Measurements from ENCODE around the gene FASN. TPM values are rescaled to one million over a fixed set of nuclear protein-coding genes. Genes with fewer than 3 reads are reported as not detected.

Gene FASN
- total and polyA plus RNA-seq, 5 donors, result 14.3 to 86.3 (median 25.0) TPM

DNA sequence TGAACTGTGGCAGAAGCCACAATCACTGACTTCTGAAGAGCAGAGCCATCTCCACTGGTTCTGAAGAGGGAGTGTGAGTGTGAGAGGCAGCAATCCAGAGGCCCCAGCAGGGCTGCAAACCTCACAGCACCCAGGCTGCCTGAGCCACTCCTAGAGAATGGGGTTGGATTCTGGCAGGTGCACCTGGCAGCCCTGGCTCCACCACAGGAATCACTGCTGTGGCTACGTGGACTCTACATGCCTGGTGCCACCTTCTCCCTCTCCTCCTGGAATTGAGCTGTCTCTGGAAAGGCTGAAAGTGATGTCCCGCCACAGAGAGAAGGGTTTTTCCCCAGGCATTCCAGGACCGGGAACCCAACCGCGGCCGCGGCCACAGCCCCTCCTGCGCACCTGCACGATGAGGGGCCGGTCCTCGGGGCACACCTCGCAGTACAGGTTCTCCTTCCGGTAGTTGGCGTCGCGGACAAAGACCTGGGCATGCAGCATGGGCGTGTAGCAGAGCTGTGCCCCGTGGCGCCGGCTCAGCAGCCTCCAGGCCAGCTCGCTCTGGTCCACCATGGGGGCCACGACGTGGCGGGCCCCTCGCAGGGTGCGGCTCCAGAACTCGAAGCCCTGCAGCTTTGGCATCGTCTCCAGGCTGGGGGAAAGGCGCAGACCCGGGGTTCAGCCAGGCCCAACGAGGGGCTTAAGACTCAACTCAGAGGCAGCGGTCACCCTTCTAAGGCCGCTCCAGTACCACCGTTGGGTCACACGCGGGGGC, 33.4 kb downstream of the FASN start:
- ATAC-seq (no peak), DNase-seq (peak; percentile 15 to 53 (median 51))
- Histone ChIP-seq H3K27ac (ENCODE audit: low read length) (no peak overlapping the region), H3K27me3 (ENCODE audit: control insufficient read depth, insufficient read depth) (no peaks in the 10 kb centered on the region), H3K4me1 (ENCODE audit: control insufficient read depth, insufficient read depth, low read length) (peaks cover 6% of the 10 kb centered on the region), H3K9me3 (ENCODE audit: control insufficient read depth, low read length) (no peaks in the 10 kb centered on the region), H3K4me3 (ENCODE audit: low read length) (peak overlapping the region; percentile 91)
- intact Hi-C loops (cut with DNase I), result no loop called here
- 41% methylated on average over 36 of the region's 36 CpGs for WGBS

GRCh38 chr17:82063424-82064415, 34.3 kb downstream of the FASN start:
- WGBS, result 76% methylated on average over 20 of the region's 20 CpGs
- H3K4me3 ChIP-seq (ENCODE audit: low read length), result no peak overlapping the region
- H3K4me1 ChIP-seq (ENCODE audit: control insufficient read depth, insufficient read depth, low read length), result peaks cover 6% of the 10 kb centered on the region
- DNase-seq (peak in 2 of 3 donors; percentile 6 to 51), ATAC-seq (no peak)
- no peaks in the 10 kb centered on the region for H3K27me3 ChIP-seq (ENCODE audit: control insufficient read depth, insufficient read depth)
- intact Hi-C loops (cut with DNase I), result no loop called here
- no peak overlapping the region for H3K27ac ChIP-seq (ENCODE audit: low read length)
- no peaks in the 10 kb centered on the region for H3K9me3 ChIP-seq (ENCODE audit: control insufficient read depth, low read length)

DNA sequence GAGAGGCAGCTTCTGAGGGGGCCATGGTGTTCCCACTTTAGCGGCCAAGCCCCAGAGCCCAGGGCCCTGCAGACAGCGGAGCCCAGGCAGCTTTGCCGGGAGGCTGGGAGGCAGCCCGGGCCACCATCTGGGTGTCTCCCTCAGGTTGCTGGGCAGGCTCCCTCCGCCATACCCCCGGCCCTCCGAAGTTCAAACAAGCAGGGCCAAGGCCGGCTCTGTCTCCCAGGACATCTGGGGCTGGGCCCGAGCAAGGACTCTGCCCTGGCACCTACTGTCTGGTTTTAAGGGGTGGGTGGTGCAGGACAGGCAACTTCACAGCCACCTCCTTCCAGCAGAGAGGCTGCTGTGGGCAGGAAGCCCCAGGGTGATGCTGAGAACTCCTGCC, 35.1 kb downstream of the FASN start:
- Histone ChIP-seq H3K27ac (ENCODE audit: low read length) (no peak overlapping the region), H3K9me3 (ENCODE audit: control insufficient read depth, low read length) (no peaks in the 10 kb centered on the region), H3K4me3 (ENCODE audit: low read length) (no peak overlapping the region), H3K27me3 (ENCODE audit: control insufficient read depth, insufficient read depth) (no peaks in the 10 kb centered on the region), H3K4me1 (ENCODE audit: control insufficient read depth, insufficient read depth, low read length) (peaks cover 6% of the 10 kb centered on the region)
- DNase-seq (peak in 2 of 3 donors; percentile 29 to 54), ATAC-seq (no peak)
- intact Hi-C loops (cut with DNase I), result no loop called here
- WGBS, result 86% methylated on average over 9 of the region's 9 CpGs

DNA sequence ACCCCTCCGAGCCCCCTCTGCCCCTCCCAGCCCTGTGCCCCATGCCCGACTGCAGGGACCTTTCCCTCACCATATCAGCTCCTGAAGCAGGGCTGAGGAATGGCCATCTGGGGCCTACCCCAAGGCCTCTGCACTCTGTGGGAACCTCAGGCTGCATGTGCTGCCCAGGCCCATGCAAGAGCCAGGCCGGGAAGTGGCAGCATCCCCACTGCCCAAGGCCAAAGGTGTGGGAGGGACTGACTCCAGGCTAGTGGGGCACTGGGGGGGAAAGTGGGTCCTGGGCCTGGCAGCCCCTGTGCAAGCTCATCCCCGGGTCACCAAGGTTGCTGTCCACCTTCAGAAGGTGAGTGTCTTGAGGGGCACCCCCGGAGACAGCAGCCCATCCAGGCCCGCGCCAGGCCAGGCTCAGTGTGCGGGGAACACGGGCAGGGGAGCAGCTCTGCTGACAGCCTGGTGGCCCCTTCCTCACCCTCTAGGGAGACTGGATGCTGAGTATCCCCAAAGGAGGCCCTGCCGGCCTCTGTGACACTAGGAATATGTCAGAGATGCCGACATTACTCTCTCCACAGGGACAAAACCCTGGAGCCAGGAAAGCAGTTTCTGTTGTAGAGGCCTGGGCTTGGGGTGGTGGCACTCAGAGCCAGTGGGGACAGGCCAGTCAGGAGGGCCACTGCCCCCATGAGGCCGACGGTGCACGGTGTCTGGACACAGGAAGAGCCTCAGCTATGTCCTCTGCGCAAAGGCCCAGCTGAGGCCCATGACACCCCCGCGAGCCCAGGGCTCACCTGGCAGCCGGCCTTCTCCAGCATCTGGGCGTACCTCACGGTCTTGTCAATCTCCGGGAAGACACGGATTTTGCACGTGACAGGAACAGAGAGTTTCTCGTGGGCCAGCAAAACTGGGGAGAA, 35.7 kb downstream of the FASN start:
- intact Hi-C loops (cut with DNase I), result no loop called here
- no peak for ATAC-seq
- Histone ChIP-seq H3K9me3 (ENCODE audit: control insufficient read depth, low read length) (no peaks in the 10 kb centered on the region), H3K4me1 (ENCODE audit: control insufficient read depth, insufficient read depth, low read length) (peaks cover 6% of the 10 kb centered on the region), H3K27me3 (ENCODE audit: control insufficient read depth, insufficient read depth) (no peaks in the 10 kb centered on the region), H3K27ac (ENCODE audit: low read length) (no peak overlapping the region), H3K4me3 (ENCODE audit: low read length) (no peak overlapping the region)
- WGBS, result 81% methylated on average over 24 of the region's 24 CpGs
- DNase-seq, result peak; percentile 10 to 45 (median 37)

GRCh38 chr17:82061047-82061925, 36.8 kb downstream of the FASN start:
- H3K4me1 ChIP-seq (ENCODE audit: control insufficient read depth, insufficient read depth, low read length), result peaks cover 6% of the 10 kb centered on the region
- H3K9me3 ChIP-seq (ENCODE audit: control insufficient read depth, low read length), result no peaks in the 10 kb centered on the region
- H3K4me3 ChIP-seq (ENCODE audit: low read length), result no peak overlapping the region
- no peaks in the 10 kb centered on the region for H3K27me3 ChIP-seq (ENCODE audit: control insufficient read depth, insufficient read depth)
- WGBS, result 86% methylated on average over 34 of the region's 34 CpGs
- intact Hi-C loops (cut with DNase I), result no loop called here
- DNase-seq (peak; percentile 9 to 43 (median 41)), ATAC-seq (no peak)
- H3K27ac ChIP-seq (ENCODE audit: low read length), result no peak overlapping the region

DNA sequence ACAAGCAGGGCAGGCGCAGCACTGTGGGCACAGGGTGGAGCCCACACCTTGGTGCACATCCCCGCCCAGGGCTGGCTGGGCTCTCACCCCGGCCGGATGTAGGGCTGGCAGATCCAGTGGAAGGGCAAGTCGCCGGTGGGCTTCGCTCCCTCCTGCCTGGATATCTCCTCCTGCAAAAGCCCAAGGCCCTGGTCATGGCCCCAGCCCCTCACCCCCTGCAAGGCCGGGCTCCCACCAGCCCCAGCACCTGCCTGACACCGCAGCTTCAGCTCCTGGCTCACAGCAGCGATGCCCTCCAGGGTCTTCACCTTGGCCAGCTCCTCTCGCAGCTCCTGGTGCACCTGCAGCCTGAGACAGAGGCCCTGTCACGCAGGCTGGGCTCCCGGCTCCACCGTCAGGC, 37.4 kb downstream of the FASN start:
- WGBS, result 86% methylated on average over 14 of the region's 14 CpGs
- intact Hi-C loops (cut with DNase I), result no loop called here
- Histone ChIP-seq H3K4me1 (ENCODE audit: control insufficient read depth, insufficient read depth, low read length) (peaks cover 6% of the 10 kb centered on the region), H3K4me3 (ENCODE audit: low read length) (no peak overlapping the region), H3K27ac (ENCODE audit: low read length) (no peak overlapping the region), H3K27me3 (ENCODE audit: control insufficient read depth, insufficient read depth) (no peaks in the 10 kb centered on the region), H3K9me3 (ENCODE audit: control insufficient read depth, low read length) (no peaks in the 10 kb centered on the region)
- ATAC-seq (no peak), DNase-seq (peak; percentile 10 to 57 (median 38))

DNA sequence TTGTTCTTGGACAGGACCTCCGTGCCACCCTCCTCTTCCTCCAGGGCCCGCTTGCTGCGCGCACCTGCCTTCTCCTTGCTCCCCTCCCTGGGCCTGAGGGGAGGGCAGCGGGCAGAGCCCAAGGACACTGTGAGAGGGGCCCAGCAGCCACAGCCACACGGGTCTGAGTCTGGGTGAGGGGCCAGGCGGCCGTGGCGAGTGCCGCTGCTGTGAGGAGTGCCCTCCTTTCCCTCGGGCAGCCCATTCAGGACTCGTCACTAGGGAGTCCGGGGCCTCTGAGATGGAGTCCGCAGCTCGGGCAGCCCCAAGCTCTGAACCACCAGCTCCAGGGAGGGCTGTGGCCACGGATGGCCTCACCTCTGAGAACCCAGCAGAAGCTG, 38.0 kb downstream of the FASN start:
- no peak overlapping the region for H3K4me3 ChIP-seq (ENCODE audit: low read length)
- WGBS, result 79% methylated on average over 16 of the region's 16 CpGs
- H3K27me3 ChIP-seq (ENCODE audit: control insufficient read depth, insufficient read depth), result no peaks in the 10 kb centered on the region
- no peaks in the 10 kb centered on the region for H3K9me3 ChIP-seq (ENCODE audit: control insufficient read depth, low read length)
- ATAC-seq (no peak), DNase-seq (peak; percentile 5 to 53 (median 41))
- peaks cover 6% of the 10 kb centered on the region for H3K4me1 ChIP-seq (ENCODE audit: control insufficient read depth, insufficient read depth, low read length)
- intact Hi-C loops (cut with DNase I), result no loop called here
- H3K27ac ChIP-seq (ENCODE audit: low read length), result no peak overlapping the region

- no peak overlapping the region for H3K27ac ChIP-seq (ENCODE audit: low read length)
- peak in 2 of 3 donors; percentile 50 to 55 for DNase-seq
- H3K9me3 ChIP-seq (ENCODE audit: control insufficient read depth, low read length), result no peaks in the 10 kb centered on the region
- H3K4me1 ChIP-seq (ENCODE audit: control insufficient read depth, insufficient read depth, low read length), result peaks cover under 1% of the 10 kb centered on the region
- intact Hi-C loops (cut with DNase I), result no loop called here
- WGBS, result 67% methylated on average over 19 of the region's 19 CpGs
- ATAC-seq, result no peak
- no peak overlapping the region for H3K4me3 ChIP-seq (ENCODE audit: low read length)
- no peaks in the 10 kb centered on the region for H3K27me3 ChIP-seq (ENCODE audit: control insufficient read depth, insufficient read depth)
These were observed 38.6 kb downstream of the FASN start for GRCh38 chr17:82059272-82060000.

- DNase-seq (peak in 1 of 3 donors; percentile 42), ATAC-seq (no peak)
- 71% methylated on average over 10 of the region's 10 CpGs for WGBS
- no peak overlapping the region for H3K4me3 ChIP-seq (ENCODE audit: low read length)
- H3K9me3 ChIP-seq (ENCODE audit: control insufficient read depth, low read length), result no peaks in the 10 kb centered on the region
- no peaks in the 10 kb centered on the region for H3K27me3 ChIP-seq (ENCODE audit: control insufficient read depth, insufficient read depth)
- intact Hi-C loops (cut with DNase I), result no loop called here
- H3K4me1 ChIP-seq (ENCODE audit: control insufficient read depth, insufficient read depth, low read length), result no peaks in the 10 kb centered on the region
- no peak overlapping the region for H3K27ac ChIP-seq (ENCODE audit: low read length)
These were observed 39.2 kb downstream of the FASN start for GRCh38 chr17:82058855-82059249.

Data from right cardiac atrium (tissue), 5 donors.